ENCODE results near the gene UNC13B.
A peak's percentile ranks its signal among the peaks of the same experiment; 100 is the strongest.

UNC13B gene

DNA sequence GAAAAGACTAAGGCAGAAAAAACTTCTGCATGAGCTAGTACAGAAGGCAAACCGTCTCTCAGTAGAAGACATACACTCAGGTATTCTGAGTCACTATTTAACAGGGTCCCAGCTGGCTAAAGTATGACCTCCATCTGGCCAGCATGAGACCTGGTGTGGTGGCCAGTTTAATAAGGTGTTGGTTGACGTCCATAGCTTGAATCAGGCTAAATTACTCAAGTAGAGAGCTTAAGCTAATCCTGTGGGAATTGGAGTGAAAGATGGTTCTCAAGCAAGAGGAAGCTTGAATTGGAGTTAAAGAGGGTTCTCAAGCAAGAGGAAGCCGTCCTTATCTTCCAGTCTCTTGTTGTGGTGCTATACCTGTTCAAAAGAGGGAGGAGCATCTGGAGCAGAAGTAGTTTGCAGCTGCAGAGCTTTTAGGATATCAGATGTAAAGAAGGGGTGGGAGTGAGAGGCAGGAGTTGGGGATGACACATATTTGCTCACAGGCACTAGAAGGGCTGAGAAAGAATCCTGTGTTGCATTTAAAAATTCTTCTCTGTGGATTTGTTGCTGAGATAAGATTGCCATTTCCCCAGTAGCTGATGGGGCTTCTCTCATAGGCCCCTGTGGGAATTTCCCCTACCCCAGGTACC, 192.0 kb downstream of the UNC13B start:
- TF ChIP-seq, protein P1, sequence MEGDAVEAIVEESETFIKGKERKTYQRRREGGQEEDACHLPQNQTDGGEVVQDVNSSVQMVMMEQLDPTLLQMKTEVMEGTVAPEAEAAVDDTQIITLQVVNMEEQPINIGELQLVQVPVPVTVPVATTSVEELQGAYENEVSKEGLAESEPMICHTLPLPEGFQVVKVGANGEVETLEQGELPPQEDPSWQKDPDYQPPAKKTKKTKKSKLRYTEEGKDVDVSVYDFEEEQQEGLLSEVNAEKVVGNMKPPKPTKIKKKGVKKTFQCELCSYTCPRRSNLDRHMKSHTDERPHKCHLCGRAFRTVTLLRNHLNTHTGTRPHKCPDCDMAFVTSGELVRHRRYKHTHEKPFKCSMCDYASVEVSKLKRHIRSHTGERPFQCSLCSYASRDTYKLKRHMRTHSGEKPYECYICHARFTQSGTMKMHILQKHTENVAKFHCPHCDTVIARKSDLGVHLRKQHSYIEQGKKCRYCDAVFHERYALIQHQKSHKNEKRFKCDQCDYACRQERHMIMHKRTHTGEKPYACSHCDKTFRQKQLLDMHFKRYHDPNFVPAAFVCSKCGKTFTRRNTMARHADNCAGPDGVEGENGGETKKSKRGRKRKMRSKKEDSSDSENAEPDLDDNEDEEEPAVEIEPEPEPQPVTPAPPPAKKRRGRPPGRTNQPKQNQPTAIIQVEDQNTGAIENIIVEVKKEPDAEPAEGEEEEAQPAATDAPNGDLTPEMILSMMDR (conservative IDR thresholded peaks at IDR 0.05): no peak
- no peak overlapping the region for H3K27ac ChIP-seq

DNA sequence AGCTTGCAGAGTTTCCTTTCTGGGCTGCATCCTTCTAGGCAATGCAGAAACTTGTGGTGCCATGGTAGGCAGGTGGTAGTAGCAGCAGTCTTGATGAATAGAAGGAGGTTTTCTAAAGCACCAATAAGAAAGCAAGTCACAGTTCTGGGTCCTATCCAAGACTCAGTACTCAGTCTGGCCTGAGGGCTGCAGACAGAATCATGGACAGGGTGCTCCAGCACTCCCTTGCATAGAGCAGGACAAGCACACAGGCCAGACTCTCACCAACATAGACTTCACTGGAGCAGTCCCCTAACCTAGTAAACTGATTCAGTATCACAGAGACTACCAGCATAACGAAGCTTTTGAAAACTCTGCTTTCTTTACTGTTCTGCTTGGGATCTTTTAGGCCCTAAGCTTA, 194.1 kb downstream of the UNC13B start:
- no peak overlapping the region for H3K27ac ChIP-seq
- TF ChIP-seq, protein P1 (conservative IDR thresholded peaks at IDR 0.05): no peak

DNA sequence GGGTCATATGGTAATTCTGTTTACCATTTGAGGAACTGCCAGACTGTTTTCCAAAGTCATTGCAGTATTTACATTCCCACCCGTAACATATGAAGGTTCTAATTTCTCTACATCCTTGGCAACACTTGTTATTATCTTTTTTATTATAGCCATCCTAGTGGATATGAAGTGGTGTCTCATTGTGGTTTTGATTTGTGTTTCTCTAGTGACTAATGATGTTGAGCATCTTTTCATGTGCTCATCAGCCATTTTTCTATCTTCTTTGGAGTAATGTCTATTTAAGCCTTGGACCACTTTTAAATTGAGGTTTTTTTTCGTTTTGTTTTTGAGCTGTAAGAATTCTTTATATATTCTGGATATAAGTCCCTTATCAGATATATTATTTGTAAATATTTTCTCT, 195.3 kb downstream of the UNC13B start:
- H3K27ac ChIP-seq: no peak overlapping the region
- TF ChIP-seq, protein P1 (conservative IDR thresholded peaks at IDR 0.05): no peak

DNA sequence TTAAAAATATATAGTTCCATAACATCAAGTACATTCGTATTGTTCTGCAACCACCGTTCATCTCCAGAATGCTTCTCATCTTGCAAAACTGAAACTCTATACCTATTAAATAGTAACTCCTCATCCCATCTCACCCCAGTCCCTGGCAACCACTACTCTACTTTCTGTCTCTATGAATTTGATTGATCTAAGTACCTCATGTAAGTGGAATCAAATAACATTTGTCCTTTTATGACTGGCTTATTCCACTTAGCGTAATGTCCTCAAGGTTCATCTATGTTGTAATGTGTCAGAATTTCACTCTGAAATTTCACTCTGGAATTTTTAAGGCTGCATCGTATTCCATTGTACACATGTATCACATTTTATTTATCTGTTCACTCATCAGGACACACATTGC, 196.0 kb downstream of the UNC13B start:
- TF ChIP-seq, protein P1 (conservative IDR thresholded peaks at IDR 0.05): no peak
- H3K27ac ChIP-seq: no peak overlapping the region

DNA sequence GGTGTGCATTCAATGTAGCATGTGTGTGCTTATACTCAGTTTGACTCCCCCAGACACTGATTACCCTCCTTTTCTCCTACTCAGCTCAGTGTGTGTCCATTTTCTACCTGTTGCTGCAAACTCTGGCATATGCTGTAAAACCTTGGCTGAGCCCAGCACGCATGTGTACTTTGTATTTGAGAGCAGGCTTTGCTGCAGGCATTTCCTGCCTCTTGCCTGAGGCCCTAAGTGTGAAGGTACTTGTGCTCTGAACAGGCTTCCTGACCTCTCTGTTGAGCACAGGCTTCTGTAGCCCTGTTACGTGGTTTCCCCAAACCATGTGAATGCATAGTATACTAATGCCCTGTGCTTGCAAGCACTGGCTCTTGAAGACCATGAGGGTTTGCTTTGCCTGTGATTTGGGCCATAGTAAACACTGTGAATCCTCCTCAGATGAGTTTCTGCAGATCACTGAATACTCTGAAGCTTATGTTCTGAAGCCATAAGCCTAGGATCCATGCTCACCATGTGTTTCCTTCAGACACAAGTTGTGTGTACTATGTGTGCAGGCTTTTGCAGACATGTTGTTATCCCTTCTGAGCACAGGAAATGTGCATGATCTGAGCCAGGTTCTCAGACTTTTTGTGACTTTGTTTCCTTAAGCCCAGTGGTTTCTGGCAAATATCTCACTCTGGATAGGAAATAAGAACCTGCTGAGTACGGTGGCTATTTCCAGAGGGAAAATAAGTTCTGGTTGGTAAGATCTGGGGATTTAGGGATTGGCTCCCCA, 203.2 kb downstream of the UNC13B start:
- H3K27ac ChIP-seq: peak overlapping the region; percentile 63
- TF ChIP-seq, protein P1 (conservative IDR thresholded peaks at IDR 0.05): no peak

DNA sequence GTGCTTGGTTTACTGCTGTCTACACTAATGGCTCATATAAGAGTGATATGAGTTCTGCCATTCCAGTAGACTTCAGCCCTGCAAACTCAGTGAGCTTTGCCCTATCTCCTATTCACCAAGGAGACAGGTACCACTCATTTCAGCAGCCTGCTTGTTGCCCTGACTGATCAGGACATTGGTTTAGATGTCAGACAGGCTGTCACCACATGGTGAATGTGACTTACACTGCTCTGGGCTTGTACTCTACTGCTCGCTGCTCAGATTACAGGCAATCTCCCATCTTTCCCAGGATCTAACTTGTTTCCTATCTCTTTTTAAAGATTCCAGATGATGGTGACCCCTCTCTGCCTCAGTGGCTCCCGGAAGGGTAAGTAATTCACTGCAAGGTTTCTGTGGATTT, 204.8 kb downstream of the UNC13B start:
- no peak overlapping the region for H3K27ac ChIP-seq
- TF ChIP-seq, protein P1 (conservative IDR thresholded peaks at IDR 0.05): no peak

DNA sequence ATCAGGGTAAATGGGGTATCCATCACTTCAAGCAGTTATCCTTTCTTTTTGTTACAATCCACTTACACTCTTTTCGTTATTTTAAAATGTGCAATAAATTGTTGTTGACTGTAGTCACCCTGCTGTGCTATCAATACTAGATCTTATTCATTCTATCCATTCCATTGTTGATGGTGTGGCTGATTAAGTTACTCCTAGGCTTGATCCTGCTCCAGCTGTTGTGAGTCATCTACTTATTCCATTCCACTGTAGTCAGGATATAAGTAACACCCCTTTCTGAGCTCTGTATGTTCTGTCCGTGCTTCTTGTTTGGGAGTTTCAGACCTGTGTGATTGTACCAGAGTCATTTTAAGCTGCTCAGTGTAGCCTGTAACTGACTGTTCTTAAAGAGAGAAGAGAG, 205.6 kb downstream of the UNC13B start:
- TF ChIP-seq, protein P1 (conservative IDR thresholded peaks at IDR 0.05): no peak
- H3K27ac ChIP-seq: no peak overlapping the region
